ENCODE data around the gene SMCR8.

DNA sequence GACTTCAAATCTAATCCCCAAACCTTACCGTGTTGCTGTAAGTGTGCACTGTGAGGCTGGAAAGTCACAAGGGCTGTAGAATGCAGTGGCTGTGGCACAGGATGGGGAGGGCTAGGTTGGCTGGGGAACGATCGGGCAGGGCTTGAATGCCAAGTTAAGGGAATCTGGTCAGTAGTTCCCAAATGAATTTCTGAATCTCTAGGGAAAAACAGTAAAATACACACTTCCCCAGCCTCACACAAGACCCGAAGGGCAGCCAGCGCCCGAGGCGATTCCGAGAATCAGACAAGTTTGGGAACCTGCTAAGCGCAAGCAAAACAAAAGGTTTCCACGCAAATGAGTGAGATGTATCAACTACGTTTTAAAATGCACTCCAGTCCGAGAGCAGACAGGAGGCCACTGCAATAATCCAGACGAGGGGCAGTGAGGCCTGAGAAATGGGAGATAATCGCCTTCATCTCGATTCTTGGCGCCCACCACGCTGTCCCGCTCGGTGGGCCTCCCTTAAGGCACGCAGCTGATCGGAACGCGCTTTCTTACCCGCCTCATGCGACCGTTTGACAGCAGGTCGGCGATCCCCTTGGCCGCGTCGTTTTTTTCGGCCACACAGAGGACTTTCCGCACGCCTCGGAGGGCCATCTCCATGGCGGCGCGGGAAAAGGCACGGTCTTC, 898 bp upstream of the SMCR8 start:
- TF ChIP-seq POLR2A (IDR thresholded peaks at IDR 0.05) = no peak
- TF ChIP-seq, protein P1, sequence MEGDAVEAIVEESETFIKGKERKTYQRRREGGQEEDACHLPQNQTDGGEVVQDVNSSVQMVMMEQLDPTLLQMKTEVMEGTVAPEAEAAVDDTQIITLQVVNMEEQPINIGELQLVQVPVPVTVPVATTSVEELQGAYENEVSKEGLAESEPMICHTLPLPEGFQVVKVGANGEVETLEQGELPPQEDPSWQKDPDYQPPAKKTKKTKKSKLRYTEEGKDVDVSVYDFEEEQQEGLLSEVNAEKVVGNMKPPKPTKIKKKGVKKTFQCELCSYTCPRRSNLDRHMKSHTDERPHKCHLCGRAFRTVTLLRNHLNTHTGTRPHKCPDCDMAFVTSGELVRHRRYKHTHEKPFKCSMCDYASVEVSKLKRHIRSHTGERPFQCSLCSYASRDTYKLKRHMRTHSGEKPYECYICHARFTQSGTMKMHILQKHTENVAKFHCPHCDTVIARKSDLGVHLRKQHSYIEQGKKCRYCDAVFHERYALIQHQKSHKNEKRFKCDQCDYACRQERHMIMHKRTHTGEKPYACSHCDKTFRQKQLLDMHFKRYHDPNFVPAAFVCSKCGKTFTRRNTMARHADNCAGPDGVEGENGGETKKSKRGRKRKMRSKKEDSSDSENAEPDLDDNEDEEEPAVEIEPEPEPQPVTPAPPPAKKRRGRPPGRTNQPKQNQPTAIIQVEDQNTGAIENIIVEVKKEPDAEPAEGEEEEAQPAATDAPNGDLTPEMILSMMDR (IDR thresholded peaks at IDR 0.05 in 4 of 5, conservative IDR thresholded peaks at IDR 0.05 in 1 of 5) = no peak
